ENCODE measurements around the gene FAM162A.

GRCh38 chr3:122353893-122354401 lies 30.0 kb upstream of the FAM162A start:
- TF ChIP-seq CTCF (IDR thresholded peaks at IDR 0.05) (no peak), EP300 (IDR thresholded peaks at IDR 0.05) (no peak), POLR2A (IDR thresholded peaks at IDR 0.05) (no peak)
